HCT116 (cell line): Measurements from ENCODE around the gene CNN2.

ENCODE experiments used
- CTCF ChIP-seq, 3 experiments: fragments of 200-600 bp in 1 of 3; sonication (generic) in 1 of 3; IDR thresholded peaks in 2 of 3; conservative IDR thresholded peaks in 1 of 3; 2 replicates each; pipeline ENCODE4 v1.5.1; 2012 to 2017; ENCODE audit warnings: low read depth in 2 of 3, low read length in 2 of 3, antibody characterized with exemption in 1 of 3, borderline replicate concordance in 1 of 3, control low read depth in 1 of 3, mild to moderate bottlenecking in 1 of 3, mixed read lengths in 1 of 3, mixed run types in 1 of 3, moderate library complexity in 1 of 3; ENCODE audit not compliant: insufficient read depth in 1 of 3
- EZH2 ChIP-seq: fragments of 200-600 bp; sonication (generic); IDR thresholded peaks from 2 replicates; pipeline ENCODE4 v1.6.1; 2017; ENCODE audit warnings: antibody characterized with exemption, mixed run types
- MAX ChIP-seq: IDR thresholded peaks from 2 replicates; pipeline ENCODE4 v1.6.1; 2012
- POLR2A ChIP-seq: IDR thresholded peaks from 2 replicates; pipeline ENCODE4 v1.7.0; 2011; ENCODE audit warnings: borderline replicate concordance; ENCODE audit not compliant: insufficient read depth, insufficient read length; ENCODE audit errors: extremely low read depth
- POLR2AphosphoS5 ChIP-seq: IDR thresholded peaks from 2 replicates; pipeline ENCODE4 v1.6.1; 2011; ENCODE audit warnings: mild to moderate bottlenecking, low read depth, low read length, moderate library complexity
- REST ChIP-seq: IDR thresholded peaks from 2 replicates; pipeline ENCODE4 v1.6.1; 2012; ENCODE audit warnings: low read depth
- ZNF274 ChIP-seq: fragments of 200-500 bp; sonication (Bioruptor generic); IDR thresholded peaks from 2 replicates; pipeline ENCODE4 v1.6.1; 2014; ENCODE audit warnings: mild to moderate bottlenecking, low read depth, low read length, inconsistent platforms
- TF ChIP-seq, protein P1 (sequence below): IDR thresholded peaks from 2 replicates; pipeline ENCODE4 v1.6.1; 2011; ENCODE audit warnings: mild to moderate bottlenecking, low read length, moderate library complexity; ENCODE audit not compliant: insufficient replicate concordance; ENCODE audit errors: extremely low read depth

DNA sequence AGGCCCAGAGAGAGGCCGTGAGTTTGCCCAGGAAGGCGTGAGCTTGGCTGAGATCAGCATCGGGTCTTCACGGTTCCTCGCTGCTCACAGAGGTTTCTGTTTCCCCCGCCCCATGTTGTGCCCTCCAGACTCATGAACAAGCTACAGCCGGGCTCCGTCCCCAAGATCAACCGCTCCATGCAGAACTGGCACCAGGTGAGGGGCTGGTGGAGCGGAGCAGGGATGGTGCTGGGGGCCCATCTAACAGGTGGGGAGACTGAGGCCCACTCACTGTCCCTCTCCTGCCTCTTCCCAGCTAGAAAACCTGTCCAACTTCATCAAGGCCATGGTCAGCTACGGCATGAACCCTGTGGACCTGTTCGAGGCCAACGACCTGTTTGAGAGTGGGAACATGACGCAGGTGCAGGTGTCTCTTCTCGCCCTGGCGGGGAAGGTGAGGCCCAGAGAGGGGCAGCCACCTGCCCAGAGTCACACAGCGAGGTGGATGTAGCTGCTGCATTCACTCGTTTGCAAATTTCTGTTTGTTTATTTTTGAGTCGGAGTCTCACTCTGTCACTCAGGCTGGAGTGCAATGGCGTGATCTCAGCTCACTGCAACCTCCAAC lies 6.0 kb downstream of the CNN2 start:
- TF ChIP-seq MAX, result no peak
- TF ChIP-seq EZH2, result no peak
- no peak for TF ChIP-seq POLR2AphosphoS5
- TF ChIP-seq CTCF (IDR thresholded peaks at IDR 0.05 in 2 of 3, conservative IDR thresholded peaks at IDR 0.05 in 1 of 3; ENCODE audit: borderline replicate concordance in 1 of 3, insufficient read depth in 1 of 3, low read depth in 2 of 3, low read length in 2 of 3), result no peak
- no peak for TF ChIP-seq REST
- no peak for TF ChIP-seq POLR2A
- TF ChIP-seq ZNF274, result no peak
- TF ChIP-seq, protein P1, sequence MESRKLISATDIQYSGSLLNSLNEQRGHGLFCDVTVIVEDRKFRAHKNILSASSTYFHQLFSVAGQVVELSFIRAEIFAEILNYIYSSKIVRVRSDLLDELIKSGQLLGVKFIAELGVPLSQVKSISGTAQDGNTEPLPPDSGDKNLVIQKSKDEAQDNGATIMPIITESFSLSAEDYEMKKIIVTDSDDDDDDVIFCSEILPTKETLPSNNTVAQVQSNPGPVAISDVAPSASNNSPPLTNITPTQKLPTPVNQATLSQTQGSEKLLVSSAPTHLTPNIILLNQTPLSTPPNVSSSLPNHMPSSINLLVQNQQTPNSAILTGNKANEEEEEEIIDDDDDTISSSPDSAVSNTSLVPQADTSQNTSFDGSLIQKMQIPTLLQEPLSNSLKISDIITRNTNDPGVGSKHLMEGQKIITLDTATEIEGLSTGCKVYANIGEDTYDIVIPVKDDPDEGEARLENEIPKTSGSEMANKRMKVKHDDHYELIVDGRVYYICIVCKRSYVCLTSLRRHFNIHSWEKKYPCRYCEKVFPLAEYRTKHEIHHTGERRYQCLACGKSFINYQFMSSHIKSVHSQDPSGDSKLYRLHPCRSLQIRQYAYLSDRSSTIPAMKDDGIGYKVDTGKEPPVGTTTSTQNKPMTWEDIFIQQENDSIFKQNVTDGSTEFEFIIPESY, result no peak
